Pons (tissue), 1 donor: Measurements from ENCODE around the gene ZFR2.

Source experiments
- DNase-seq: peaks from one replicate; pipeline ENCODE4 v3.0.0-alpha.2; 2016; ENCODE audit warnings: low spot score

Gene ZFR2

DNA sequence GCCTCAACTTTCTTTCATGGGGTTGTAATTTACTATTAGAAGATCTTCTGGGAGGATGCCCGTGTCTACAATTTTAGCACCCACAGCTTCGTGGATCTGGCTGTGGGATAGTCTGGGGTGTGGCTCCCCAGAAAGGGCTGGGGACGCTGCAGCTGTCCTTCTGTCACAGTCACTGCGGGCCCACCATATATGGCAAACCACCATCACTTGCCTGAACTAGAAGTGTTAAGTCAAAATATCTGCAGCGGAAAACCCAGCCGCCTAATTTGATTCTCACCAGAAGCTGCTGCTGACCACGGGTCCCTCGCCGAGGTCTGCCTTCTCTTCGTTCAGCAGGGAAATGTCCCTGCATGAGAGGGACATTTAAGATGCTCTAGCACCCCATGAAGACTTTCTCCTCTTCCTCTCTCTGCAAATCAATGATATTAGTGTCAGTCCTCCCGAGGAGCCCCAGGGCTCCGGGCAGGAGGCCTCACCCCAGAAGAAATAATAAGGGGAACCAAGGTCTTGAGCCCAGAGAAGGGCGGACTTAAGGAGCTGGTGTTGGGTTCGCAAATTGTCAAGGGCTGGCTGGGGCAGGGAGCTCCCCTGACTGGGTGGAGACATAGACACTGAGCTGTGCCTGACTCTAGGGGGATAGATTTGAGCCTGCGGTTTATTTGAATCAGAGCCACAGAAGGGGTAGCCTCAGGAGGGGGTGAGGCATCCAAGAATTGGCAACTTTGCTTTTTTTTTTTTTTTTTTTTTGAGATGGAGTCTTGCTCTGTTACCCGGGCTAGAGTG, 79.7 kb downstream of the ZFR2 start:
- DNase-seq, result no peak

DNA sequence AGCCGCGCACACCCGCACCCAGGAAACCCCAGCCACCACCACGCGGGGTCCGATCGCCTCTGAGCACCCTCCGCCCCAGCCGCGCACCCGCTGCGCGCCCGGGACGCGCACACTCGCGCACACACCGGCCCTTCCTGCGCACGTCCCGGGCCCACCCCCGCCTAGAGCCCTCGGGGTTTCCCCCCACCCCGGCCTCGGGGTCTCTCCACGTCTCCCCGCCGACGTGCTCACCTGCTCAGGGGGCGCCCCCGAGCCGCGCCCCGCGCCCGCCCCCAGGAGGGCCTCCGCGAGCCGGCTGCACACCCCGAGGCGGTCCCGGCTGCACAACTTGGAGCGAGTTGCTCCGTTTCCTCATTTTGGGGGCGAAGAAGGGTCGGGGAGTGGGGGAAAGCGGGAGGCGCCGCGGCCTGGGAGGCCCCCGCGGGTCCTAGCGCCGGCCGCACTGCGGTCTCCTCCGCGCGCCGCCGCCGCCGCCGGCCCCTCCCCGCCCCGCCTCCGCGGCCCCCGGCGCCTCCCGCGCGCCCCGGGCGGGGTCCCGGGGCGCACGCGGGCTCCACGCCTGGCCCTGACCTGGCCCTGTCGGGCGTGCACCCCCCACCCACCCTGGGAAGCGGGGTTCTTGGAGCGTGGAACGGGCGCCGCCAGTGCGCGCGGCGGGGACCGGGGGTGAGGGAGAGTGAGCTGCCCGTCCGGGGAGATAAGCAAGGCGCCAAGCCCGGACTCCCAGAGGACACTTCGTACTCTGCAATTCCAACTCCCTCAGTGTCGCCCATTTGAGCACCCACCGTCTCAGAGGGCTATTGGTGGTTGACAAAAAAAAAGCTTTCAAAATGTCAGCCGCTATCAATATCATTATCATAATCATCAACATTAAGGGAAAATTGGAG, 82.7 kb downstream of the ZFR2 start, which contains the start of gene MATK:
TSS of gene MATK (minus strand) at position 444 of the 887 bp plus-strand sequence. CDS start 1,246 bp downstream, outside the sequence.
- no peak for DNase-seq

DNA sequence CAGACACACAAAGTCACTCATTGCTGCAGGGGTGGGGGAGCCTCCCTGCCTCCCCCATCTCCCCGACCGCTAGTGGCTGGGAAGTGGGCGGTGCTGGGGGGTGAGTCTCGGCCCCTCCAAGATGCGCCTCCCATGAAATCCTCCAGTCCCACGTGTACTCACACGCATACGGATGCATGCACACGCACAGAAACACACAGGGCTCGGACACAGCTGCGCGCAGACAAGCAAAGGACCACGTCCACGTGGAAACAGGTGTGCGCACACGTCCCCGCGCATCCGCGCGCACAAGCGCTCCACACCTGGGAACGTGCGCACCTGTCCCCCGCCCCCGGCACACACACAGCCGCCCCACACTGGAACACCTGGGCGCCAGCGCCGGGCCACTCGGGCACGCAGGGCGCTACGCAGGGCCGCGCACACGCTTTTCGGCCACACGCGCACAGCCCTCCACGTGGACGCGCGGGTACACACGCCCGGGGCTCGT, 83.3 kb downstream of the ZFR2 start:
- DNase-seq, result no peak

DNA sequence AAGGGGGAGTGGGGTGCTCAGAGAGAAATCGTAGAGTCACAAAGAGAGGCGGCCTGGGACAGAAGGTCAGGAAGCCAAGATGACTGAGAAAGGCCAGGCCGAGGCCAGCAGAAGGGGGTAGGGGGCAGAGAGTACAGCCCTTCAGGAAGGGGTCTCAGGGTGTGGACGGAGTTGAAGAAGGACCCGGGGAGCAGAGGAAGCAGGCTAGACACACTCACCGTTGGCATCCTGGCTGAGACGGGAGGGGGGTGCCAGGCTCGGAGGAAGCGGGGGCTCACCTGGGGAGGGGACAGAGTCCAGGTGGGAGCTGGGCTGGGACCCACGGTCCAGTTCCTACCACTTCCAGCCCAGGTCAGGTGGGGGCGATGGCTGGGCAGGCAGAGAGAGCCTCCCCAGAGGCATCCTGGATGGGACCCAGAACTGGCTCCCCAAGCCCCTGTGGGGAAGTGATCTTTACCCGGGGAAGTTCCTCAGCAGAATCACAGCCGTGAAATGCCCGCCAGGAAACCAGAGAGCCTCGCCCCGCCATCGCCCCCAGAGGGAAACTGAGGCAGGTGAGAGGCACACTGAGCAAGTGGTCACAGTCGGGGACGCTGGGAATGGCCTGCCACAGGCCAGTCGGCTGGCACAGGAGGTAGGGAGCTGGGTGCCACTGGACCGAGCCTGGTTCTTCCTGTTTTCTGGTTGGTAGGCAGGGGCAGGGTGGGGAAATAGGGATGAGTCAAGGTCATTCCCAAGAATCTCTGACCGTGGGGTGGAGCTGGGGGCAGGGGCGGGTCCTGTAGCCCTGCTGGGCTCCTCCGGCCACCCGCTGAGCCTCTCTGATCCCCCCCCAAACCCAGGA, 84.0 kb downstream of the ZFR2 start:
- no peak for DNase-seq

DNA sequence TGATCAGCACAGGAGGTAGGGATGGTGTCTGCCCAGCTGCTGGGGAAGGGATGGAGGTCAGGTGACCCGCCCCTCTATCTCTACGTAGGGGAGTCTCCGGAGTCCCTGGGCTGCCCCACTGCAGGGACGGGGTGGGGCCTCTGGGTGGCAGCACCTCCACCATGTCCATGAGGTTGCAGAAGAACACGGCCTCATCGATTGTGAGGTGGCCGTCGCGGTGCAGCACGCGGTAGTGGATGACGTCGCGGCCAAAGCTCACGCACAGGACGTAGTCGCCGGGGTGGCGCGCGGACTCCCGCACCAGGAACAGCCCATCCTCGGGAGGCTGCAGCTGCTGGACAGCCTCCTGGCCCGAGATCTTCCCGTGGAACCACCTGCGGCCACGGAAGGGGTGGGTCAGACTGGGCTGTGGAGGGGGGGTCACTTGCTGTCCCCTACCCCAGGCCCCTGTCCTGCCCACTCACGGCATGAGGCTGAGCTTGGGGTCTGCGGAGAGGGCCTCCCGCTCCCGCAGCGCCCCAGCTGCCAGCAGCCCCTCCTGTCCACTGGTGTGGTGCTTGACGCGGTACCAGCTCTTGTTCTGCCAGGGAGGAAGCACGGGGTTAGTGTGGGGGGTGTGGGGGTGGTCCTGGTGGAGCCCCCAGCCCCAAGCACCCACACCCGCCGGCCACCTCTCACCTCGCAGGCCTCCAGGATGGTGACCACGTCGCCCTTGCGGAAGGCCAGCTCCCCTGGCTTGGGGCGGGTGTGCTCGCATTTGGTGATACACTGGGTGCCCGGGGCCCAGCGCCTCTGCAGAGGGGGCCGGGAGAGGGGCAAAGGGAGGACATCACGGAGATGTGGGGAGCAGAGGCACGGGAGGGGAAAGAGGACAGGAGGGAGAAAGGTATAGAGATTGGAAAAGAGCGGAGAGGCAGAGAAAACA, 84.9 kb downstream of the ZFR2 start:
- no peak for DNase-seq

DNA sequence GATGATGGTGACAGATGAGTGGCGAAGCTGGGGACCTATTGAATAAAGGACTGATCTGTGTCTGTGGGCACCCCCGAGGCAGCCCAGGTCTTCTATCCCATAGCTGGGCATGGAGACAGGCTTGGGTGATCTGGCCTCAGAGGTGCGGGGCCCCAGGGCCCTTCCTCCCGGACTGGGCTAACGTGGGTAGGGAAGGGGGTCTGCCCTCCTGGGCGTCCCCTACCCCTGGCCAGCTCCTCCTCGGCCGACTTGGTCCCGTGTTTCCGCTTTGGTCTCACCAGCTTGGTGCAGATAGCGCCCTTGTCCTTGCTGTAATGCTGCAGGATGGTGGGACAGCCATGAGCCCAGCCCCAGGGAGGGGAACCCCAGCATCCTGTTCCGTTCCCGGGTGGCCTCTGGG, 85.9 kb downstream of the ZFR2 start:
- DNase-seq, result no peak

DNA sequence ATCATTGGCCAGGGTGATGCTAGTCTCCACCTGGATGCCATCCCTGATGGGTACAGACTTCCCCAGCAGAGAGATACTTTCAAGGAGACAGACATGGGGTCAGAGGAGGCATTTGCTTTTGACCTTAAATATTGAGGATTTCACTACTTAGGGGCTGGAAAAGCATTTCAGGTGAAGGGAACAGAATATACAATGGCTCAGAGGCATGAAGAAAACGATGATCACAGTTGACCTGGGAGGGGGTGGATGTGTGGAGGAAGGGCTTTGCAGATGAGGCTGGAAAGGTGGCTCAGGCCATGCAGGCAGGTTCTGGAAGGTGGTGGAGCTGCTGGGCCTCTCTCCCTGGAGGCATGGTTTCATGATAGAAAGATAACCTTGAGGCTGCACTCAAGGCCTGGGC, 86.5 kb downstream of the ZFR2 start:
- DNase-seq, result no peak

DNA sequence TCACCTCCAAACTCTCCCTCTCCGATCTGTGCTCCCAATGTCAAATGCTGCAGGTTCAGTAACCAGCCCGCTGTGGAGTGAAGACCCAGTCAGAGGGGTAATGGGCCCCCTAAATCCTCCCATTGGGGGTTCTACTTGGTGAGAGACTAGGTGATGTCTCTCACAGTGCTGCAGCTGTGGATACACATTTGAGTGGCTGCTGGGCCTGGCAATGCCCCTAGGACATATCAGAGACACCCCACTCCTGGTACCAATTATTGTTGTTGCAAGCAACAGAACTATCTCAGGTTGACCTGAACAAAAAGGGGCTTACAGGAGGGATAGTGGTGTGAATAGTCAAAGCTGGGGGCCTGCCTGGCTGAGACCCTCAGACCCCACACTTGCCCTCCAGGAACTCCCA, 87.2 kb downstream of the ZFR2 start:
- DNase-seq, result no peak

DNA sequence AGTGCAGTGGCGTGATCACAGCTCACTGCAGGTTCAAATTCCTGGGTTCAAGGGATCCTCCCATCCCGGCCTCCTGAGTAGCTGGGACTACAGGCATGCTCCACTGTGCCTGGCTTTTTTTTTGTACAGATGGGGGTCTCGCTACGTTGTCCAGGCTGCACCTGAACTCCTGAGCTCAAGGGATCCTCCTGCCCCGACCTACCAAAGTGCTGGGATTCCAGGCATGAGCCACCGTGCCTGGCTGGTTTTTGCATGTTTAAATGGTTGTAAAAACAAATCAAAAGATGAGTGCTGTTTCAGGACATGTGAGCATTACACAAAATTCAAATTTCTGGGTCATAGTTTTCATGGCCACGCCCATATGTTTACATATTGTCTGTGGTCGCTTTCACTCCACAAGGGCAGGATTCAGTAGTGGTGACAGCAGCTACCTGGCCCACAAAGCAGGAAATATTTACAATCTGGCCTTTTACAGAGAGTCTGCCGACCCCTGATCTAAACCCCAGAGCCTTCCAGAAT, 88.0 kb downstream of the ZFR2 start:
- no peak for DNase-seq

DNA sequence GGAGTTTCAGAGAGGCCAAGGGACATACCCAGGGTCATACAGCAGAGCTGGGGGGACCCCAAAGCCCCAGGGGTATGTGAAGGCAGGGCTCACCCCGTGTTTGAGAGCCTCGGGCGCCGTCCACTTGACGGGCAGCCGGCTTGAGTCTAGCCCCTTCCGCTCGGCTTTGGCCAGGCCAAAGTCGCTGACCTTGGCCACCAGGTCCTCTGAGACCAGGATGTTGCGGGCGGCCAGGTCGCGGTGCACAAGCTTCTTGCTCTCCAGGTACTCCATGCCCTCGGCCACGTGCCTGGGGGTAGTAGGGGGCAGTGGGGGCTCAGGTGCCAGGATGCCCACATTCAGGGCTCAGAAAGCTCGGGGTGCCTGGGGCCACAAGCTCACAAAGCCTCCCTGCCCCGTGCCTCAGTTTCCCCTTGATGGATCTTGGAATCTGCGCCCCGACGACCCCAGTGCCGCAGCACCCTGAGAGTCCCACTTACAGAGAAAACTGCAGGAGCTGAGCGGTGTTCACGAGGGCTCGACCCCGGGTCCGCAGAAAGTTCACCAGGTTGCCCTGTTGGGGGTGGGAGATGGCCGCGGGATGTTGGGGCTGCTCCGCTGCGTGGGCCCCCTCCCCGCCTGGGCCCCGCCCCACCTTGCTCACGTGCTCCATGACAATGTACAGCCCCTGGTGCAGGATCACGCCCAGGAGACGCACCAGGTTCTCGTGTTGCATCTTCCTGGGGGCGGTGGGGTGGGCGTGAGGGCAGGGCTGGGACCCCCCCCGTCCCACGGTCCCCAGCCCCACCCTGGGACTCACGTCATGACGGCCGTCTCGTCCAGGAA, 89.7 kb downstream of the ZFR2 start:
- no peak for DNase-seq

DNA sequence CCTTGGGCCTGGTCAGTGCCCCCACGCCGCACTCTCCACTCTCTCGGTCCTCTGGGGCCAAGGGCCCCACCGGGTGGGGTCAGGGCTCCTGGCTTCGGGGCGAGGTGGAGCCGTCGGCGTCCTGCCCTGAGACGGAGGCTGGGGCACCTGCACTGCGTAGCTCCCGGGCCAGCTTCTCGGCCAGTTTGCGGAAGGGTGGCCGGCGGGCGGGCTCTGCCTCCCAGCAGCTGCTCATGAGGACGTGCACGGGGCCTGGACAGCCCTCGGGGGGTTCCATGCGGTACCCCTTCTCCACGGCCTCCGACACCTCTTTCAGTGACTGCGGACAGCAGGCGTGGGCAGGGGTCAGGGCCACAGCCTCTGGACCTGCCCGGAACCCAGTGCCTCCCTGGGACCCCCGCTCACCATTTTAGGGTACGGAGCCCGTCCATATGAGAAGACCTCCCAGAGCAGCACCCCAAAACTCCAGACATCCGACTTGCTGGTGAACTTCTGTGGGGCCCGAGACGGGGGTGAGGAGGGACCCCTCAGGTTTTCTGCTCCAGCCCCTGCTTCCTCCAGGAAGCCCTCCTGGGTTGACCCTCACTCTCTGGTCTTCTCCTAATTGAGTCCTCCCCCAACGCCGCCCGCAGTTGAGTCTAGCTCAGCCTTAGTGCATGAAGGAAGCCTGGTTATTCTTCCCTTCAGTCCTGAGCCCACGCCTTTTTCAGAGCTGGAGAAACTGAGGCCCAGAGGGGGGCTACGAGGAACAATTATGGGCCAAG, 90.6 kb downstream of the ZFR2 start:
- no peak for DNase-seq

DNA sequence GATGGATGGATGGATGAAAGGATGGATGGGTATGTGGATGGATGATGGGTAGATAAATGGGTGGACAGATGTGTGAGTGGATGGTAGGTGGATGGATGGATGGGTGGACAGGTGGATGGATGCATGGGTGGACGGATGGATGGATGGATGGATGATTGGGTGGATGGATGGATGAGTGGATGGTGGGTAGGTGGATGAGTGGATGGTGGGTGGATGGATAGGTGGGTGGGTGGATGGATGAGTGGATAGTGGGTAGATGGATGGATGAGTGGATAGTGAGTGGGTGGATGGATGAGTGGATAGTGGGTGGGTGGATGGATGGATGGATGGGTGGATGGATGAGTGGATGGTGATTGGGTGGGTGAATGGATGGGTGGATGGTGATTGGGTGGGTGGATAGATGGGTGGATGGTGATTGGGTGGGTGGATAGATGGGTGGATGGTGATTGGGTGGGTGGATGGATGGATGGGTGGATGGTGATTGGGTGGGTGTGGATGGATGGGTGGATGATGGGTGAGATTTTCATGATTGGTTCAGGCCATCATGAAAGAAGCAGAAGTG, 92.3 kb downstream of the ZFR2 start:
- DNase-seq, result no peak

DNA sequence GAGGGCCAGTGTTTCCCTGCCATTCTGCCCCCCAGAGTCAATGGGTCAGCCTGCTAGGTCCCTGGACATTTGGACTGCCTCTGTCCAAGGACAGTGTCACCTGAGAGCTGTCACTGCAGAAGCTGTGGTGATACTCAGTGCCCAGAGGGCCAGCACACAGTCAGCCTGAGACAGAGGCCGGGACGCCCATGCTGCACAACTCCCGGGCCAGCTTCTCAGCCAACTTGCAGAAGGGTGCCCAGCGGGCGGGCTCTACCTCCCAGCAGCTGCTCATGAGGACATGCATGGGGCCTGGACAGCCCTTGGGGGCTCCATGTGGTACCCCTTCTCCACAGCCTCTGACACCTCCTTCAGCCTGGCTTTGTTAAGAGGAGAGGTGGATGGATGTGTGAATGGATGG, 93.0 kb downstream of the ZFR2 start:
- no peak for DNase-seq

DNA sequence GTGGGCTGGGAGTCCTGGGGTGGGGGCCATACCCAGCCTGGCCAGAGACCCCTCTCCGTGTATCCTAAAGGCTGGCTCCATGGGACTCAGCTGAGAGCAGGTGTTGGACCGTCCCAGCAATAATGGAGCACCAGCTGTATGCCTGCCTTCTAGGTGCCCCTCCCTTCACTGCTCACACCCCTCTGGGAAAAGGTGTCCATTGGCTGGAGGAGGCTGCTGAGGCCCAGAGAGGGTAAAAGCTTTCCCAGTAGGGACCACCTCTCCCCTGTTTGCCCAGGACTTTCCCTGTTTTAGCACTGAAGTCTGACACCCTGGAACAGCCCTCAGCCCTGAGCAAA, 93.5 kb downstream of the ZFR2 start:
- DNase-seq, result no peak

DNA sequence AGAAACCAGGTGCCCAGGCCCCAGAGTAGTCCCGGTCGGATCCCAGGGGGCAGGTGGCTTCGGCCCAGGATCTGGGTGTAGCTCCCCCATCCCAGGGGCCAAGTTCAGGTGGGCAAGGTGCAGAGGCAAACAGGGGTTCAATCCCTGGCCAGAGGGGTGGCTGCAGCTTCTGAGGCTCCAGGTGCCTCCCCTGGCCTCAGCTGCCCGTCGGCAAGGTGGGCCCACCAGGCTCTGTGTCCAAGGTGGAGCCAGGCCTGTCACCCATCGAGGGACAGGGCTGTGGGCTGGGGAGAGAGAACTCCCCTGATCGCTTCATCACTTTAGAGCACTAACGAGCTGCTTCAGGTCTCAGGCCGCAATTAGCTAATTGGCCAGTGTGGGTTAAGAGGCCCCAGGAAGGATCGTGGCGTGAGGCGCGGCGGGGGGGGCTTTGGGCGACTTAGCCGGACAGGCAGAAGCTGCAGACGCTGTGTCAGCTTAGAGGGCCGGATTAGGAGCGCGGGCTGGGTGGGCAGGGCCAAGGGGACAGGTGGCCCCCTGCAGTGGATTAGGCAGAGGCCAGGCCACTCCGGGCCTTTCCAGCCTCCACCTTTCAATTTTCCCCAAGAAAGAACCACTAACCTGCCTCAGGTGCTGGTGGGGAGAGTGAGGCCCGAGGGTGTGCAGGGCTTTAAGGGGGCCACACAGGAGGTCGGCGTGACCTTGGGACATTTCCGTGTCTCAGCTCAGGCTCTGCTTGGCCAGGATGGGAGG, 94.0 kb downstream of the ZFR2 start:
- DNase-seq, result no peak

DNA sequence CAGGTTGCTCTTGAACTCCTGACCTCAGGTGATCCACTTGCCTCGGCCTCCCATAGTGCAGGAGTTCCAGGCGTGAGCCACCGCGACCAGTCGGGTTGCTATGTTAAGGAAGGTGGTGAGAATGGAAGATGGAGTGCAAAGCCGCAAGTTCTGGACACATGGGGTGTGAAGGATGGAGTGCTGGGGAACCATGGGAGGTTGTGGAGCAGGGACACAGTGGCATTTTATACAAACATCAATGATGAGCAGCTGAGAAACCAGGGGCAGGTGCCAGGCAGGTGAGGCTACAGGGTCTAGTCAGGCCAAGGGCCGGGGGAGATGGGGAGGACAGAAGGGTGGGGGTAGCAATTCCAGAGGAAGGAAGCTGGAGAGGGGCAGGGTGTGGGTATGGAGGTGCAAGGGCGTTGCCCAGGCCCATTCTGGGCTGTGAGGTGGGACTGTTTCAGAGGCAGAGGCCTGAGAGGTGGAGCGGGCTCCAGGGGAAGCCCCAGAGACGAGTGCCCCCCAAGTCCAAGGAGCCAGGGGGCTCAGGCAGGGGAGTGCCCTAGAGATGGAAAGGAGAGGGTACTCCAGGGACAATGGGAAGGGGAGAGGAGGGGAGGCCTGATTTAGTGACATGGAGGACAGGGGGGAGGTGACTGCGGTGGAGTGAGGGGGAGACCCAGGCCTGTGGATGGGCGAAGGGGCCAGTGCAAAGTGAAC, 94.9 kb downstream of the ZFR2 start:
- no peak for DNase-seq

DNA sequence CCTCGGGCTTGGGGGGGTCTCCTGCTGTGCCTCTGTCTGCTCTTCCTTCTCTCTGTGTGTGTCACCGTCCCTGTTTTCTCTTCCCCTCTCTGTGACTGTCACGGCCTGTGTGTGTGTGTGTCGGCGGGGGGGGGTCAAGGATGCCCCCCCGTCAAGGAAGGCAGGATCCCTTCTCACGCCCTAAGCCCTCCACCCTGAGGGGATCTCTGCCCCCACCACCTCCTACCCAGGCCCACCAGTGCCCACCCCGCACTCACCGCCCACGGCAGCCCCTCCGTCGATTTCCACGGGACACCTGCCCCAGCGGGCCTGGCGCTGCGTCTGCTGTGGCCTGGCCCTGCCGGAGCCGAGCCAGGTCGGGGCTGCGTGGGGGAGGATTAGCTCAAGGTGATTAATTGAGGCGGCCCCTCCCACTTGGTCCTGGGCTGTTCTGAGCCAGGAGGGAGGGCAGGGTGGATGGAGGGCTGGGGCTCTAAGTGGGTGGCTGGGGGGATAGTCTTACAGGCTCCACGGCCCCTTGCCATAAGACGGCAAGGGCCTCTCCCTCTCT, 96.9 kb downstream of the ZFR2 start, which contains the start of gene RAX2:
TSS of gene RAX2 (minus strand) at position 323 of the 550 bp plus-strand sequence. CDS start 486 bp downstream, outside the sequence.
- DNase-seq, result no peak
